Measurements from ENCODE around the gene MEGF6.

Gene MEGF6

DNA sequence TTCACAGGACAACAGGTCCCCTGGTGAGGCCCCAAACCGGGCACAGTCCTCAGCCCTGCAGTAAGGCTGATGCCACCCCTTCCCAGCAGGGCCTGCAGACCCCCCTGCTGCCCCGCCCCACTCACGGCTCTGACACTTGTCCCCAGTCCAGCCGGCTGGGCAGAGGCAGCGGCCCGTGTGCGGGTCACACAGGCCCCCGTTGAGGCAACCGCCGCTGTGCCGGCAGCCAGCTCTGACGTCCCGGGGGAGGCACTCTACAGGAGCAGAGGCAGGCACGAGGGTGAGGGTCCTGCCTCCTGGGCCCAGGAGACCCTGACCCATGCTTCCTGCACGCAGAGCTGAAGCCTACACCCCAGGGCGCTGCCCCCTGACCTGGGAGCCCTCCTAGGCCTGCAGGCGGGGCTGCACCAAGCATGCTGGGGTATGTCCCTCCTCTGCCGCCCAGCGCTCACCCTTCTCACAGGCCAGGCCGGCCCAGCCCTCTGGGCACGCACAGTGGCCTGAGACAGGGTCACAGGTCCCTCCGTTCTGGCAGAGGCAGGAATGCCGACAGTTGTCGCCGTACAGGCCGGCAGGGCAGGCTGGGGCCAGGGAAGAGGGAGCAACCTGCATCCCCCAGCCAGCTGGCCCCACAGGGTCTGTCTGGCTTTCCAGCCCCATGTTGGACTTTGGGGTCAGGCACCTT is 112.9 kb downstream of the MEGF6 start:
- FAIRE-seq (no peak), DNase-seq (ENCODE audit: insufficient read length, low spot score) (no peak)
- no peak for TF ChIP-seq POLR2A (IDR thresholded peaks at IDR 0.05; ENCODE audit: low read depth, low read length)

- FAIRE-seq, result no peak
- no peak for DNase-seq (ENCODE audit: insufficient read length, low spot score)
- TF ChIP-seq POLR2A (IDR thresholded peaks at IDR 0.05; ENCODE audit: low read depth, low read length), result no peak
Observed at GRCh38 chr1:3497521-3497920, 113.8 kb downstream of the MEGF6 start.

DNA sequence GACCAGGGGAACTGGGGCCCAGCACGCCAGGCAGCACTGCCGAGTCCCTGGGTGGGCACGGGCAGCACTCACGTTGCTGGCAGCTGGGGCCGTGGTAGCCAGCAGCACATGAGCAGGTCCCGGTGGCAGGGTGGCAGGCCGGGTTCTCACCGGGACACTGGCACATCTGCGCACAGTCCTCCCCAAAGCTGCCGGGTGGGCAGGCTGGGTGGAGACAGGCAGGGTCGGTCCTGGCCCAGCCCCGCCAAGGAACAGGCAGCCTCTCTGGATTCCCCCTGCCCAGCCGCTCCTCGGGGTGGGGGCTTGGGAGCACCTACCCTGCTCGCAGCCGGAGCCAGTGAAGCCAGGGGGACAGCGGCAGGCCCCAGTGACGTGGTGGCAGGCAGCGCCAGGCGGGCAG is 114.4 kb downstream of the MEGF6 start:
- FAIRE-seq, result no peak
- no peak for DNase-seq (ENCODE audit: insufficient read length, low spot score)
- no peak for TF ChIP-seq POLR2A (IDR thresholded peaks at IDR 0.05; ENCODE audit: low read depth, low read length)

DNA sequence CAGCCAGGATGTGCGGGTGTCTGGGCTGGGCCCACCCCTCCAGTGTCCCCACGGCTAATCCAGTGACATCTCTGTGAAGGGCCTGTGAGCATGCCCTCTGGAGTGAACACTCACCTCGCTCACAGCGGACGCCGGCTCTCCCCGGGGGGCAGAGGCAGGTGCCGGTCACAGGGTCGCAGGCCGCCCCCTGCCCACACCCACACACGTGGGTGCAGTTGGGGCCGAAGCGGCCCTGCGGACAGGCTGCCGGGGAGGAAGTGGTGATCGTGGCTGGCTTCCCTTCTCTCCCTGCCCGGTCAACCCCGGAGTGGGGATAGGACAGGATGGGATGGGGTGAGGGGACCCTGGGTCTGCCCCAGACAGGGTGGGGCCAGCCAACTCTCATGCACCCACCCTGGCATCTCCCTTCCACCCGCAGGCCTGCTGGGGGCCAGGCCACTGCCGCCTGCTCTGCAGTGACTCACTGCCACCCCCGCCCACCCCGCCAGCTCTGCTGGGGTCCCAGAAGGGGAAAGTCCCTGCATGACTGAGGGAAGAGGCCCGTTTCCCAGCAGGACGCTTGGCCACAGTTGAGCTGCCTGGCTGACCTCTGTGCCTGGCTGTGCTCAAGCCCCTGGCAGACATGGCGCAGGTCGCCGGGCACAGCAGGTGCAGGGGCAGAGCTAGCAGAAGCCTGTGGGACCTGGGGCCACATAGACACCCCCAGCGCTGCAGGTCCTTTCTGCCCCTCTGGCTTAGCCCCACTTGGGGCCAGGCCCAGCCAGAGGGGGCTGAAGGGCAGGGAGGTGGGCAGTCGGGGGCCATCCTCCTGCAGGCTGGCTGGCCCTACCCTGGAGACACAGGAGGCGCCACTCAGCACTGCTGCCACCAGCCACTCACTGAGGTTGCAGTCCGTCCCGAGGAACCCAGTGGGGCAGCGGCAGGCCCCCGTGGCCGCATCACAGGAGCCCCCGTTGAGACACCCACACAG is 115.2 kb downstream of the MEGF6 start:
- peak; percentile 58 for DNase-seq (ENCODE audit: insufficient read length, low spot score)
- FAIRE-seq, result peak; percentile 20
- TF ChIP-seq POLR2A (IDR thresholded peaks at IDR 0.05; ENCODE audit: low read depth, low read length), result no peak

DNA sequence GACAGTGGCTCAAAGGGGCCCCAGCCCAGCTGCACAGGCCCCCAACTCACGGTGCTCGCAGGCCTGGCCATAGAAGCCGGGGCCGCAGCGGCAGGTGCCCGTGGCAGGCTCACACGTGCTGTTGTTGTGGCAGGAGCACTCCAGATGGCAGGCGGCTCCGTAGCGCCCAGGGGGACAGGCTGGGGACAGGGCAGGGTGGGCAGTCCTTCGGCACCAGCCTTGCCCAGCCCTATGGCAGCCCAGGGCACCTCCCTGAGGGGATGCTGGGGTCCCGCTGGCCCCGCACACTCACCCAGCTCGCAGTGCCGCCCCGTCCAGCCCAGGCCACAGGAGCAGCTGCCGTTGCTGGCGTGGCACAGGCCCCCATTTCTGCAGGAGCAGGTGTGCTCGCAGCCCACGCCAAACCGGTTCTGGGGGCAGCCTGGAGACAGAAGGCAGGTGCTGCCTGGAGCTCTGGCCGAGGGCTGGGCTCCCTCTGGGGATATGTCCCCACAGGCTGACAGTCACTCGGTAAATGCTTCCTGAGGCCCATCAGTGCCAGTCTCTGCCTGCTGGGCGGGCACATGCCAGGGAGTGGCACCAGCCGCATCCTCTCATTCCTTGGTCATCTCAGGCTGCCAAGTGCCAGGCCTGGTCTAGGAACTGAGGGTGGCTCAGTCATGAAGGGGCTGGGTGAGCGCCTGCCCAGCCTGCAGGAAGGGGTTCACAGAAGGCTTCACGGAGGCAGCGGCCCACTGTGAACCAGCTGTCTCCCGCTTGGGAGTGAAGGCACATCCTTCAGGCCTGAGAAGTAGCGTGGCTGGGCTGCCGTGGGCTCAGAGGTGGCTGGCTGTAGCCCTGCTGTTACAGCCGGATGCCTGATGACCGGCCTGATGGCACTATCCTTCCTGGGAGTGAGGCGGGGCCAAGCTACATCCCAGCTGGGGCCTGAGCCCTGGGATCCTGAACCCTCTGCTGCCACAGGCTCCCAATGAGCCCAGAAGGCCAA is 116.7 kb downstream of the MEGF6 start:
- DNase-seq (ENCODE audit: insufficient read length, low spot score) (no peak), FAIRE-seq (no peak)
- no peak for TF ChIP-seq POLR2A (IDR thresholded peaks at IDR 0.05; ENCODE audit: low read depth, low read length)

- no peak for FAIRE-seq
- no peak for TF ChIP-seq POLR2A (IDR thresholded peaks at IDR 0.05; ENCODE audit: low read depth, low read length)
- DNase-seq (ENCODE audit: insufficient read length, low spot score), result no peak
Observed at GRCh38 chr1:3492545-3493246, 118.6 kb downstream of the MEGF6 start.

DNA sequence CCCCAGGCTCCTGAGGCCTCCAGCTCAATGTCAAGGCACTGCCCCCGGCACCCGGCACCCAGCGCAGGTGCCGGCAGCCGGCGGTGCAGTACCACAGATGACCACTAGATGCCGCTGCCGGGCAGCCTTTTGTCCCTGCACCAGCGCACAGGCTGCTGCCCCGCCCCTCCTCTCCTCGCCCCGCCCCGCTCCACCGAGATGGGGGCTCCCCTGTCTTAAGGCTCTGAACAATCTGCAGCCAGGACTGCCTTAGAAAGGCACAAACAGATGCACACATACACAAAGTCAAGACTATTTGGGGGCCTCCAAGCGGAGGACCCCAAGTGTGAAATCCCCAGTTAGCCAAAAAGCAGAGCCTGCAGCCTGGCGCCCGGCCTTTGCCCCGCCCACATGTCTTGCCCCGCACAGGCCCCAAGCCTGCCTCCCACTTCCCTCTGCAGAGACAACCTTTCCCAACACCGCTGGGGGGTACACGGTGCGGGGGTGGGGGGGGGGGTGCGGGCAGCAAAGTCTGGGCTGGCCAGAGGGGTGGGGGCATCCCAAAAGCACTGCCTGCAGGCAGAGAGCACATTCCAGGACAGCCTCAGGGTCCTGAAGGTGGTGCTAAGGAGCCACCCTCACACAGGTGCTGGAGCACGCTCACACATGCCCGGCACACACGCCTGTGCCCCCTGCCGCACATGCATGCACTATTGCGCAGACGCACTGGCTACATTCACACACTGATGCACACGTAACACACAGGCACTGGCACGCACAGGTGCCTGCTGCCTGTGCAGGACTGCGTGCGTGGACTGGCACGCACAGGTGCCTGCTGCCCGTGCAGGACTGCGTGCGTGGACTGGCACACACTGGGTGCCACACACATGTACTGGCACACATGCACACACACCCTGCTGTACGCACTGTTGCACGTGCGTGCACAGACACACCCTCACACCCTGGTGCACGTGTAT is 119.7 kb downstream of the MEGF6 start:
- FAIRE-seq, result no peak
- TF ChIP-seq POLR2A (IDR thresholded peaks at IDR 0.05; ENCODE audit: low read depth, low read length), result no peak
- no peak for DNase-seq (ENCODE audit: insufficient read length, low spot score)

DNA sequence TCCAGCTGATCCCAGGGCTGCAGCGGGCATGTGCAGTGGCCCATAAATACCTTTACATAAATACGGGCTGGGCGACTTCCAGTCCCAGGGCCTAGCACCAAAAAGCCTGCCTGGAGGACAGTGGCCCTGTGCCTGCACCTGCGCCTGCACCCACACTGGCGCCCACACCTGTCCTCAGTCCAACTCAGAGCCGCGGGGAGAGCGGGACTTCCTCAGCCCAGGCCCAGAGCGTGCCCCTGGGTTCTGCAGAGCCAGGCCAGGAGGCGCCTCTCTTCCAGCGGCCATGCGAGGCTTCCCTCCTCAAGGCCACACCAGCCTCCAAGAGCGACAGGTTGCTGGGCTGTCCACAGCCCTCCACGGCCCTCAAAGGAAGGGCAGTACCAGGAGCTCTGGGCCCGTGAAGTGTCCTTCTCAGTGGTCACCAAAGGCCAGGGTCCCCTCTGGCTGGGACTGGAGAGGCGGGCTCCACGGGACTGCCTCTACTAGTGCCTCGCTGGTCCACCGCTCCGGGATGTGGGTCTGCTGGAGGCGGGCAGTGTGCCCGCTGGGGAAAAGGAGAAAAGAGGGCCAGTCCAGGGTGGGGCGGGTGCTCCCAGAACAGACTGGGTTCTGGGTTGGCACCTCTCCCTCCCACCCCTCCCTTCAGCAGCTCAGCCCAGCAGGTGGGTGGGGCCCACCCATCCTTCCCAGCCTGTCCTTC is 121.1 kb downstream of the MEGF6 start:
- FAIRE-seq (no peak), DNase-seq (ENCODE audit: insufficient read length, low spot score) (no peak)
- TF ChIP-seq POLR2A (IDR thresholded peaks at IDR 0.05; ENCODE audit: low read depth, low read length), result no peak

DNA sequence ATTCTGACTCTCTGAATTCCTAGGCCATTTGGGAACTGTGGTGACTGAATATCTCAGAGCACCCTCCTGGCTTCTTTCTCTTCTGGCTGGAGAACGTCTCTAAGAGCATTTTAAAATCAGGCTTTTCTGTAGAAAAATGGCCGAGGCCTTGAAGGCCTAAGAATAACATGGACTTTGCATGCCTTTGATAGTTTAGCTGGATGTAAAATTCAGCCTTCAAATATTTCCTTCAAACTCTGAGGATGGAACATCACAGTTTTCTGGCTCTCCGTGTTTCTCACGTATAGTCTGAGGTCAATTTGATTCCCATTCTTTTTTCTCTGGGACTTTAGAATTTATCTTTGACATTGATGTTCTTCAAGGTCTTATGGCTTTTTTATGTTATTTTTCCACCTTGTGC is 122.9 kb downstream of the MEGF6 start:
- DNase-seq (ENCODE audit: insufficient read length, low spot score) (no peak), FAIRE-seq (no peak)
- TF ChIP-seq POLR2A (IDR thresholded peaks at IDR 0.05; ENCODE audit: low read depth, low read length), result no peak

DNA sequence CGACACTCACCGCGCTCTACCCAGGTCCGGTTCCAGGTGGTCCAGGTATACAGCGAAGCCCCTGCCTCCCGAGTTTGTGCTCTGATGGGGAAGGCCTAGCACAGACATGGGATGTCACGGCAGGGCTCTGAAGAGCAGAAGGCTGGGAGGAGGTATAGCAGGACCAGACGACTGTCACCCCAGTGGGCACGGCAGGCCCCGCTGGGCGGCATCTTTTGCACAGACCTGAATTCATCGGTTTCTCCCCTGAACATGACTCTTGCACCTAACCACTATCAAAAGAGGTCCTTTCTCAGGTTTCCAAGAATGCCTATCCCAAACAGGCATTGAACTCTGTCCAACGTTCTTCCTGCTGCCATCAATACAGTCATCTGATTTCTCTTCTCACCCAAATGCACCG is 126.3 kb downstream of the MEGF6 start:
- no peak for FAIRE-seq
- no peak for TF ChIP-seq POLR2A (IDR thresholded peaks at IDR 0.05; ENCODE audit: low read depth, low read length)
- no peak for DNase-seq (ENCODE audit: insufficient read length, low spot score)

DNA sequence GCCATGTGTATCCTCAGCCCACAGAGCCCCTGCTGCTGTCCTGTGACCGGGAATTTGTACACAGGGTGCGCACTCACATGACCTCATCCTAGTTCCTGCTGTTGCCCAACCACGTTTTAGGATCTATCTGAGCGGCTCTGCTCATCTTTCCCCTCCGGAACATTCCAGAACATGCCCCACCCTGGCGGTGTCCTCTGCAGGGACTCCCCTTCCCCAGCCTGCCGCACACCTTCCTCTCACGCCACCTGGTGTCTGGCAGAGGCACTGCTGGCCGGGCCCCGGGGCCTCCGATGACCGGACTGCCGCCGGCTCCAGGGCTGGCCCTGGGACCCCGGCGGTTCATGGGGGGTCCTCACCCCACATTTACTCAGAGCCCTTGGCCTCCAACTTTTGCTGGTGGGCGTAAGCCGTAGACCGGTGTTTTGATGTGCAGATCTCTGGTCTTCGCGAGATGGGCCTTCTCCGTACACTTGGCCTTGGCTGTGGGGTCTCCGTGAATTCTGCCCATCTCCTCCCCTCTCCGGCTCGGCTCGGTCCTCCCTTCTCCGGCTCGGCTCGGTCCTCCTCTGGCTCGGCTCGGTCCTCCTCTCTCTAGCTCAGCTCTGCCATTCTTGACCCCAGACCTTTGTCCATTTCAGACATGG is 127.4 kb downstream of the MEGF6 start:
- TF ChIP-seq POLR2A (IDR thresholded peaks at IDR 0.05; ENCODE audit: low read depth, low read length), result no peak
- DNase-seq (ENCODE audit: insufficient read length, low spot score), result no peak
- no peak for FAIRE-seq

All from H54 (cell line).